ENCODE results near the gene PKP3. TPM values are rescaled to one million over a fixed set of nuclear protein-coding genes. Genes with fewer than 3 reads are reported as not detected.

PKP3 gene
- total RNA-seq, 2 experiments from 2014 or later: 0.60 TPM; not detected in 1

DNA sequence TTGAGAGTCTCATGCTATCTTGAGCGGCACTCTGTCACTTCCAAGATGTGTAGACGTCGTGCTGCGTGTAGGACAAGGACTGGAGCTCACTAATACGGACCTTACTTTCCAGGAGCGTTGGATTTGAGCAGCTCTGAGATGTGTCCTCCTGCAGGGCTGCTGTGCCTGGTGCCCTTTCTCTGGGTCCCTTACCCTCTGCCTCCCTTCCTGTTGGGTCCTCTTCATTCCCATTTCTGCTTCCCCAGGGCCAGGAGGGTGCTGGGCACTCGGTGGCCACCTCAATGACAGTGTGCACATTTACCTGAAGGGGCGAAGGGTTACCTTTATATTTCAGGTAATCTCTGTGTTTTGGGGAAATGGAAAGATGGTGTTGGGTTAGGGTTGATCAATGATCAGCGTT, 60.0 kb downstream of the PKP3 start:
- Histone ChIP-seq H3K27me3 (ENCODE audit: control insufficient read depth in 1 of 2, insufficient read depth in 2 of 2, low read length in 2 of 2) (no peaks in the 10 kb centered on the region), H3K4me3 (ENCODE audit: low read length) (no peak overlapping the region), H3K27ac (ENCODE audit: low read depth in 1 of 2, low read length in 2 of 2) (no peak overlapping the region), H3K4me1 (ENCODE audit: insufficient read depth, low read length) (peaks cover 52% of the 10 kb centered on the region), H3K36me3 (ENCODE audit: insufficient read depth, low read length) (peaks cover 20% of the 10 kb centered on the region), H3K9me3 (ENCODE audit: control insufficient read depth in 1 of 2, insufficient read depth in 1 of 2, low read length in 2 of 2) (no peaks in the 10 kb centered on the region)
- Mint-ChIP-seq H3K36me3 (ENCODE audit: low read depth) (peaks cover 33% of the 10 kb centered on the region), H3K27ac (peak overlapping the region; percentile 67), H3K27me3 (no peaks in the 10 kb centered on the region), H3K9me3 (no peaks in the 10 kb centered on the region), H3K4me1 (ENCODE audit: low read depth) (peaks cover 39% of the 10 kb centered on the region), H3K4me3 (no peak overlapping the region)
- DNase-seq: no peak
- no peak for ATAC-seq (ENCODE audit: poor library complexity)
- intact Hi-C loops (cut with DNase I, micrococcal nuclease): loop anchor here in 1 of 2 experiments (5.0 to 10.0 kb wide), 3 partner anchors 51 to 247 kb away; partner anchors contain the start of genes BET1L, RIC8A and RNH1
- ChIA-PET CTCF (no interaction called here), POLR2A (no interaction called here)
- TF ChIP-seq, protein P1, sequence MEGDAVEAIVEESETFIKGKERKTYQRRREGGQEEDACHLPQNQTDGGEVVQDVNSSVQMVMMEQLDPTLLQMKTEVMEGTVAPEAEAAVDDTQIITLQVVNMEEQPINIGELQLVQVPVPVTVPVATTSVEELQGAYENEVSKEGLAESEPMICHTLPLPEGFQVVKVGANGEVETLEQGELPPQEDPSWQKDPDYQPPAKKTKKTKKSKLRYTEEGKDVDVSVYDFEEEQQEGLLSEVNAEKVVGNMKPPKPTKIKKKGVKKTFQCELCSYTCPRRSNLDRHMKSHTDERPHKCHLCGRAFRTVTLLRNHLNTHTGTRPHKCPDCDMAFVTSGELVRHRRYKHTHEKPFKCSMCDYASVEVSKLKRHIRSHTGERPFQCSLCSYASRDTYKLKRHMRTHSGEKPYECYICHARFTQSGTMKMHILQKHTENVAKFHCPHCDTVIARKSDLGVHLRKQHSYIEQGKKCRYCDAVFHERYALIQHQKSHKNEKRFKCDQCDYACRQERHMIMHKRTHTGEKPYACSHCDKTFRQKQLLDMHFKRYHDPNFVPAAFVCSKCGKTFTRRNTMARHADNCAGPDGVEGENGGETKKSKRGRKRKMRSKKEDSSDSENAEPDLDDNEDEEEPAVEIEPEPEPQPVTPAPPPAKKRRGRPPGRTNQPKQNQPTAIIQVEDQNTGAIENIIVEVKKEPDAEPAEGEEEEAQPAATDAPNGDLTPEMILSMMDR (IDR thresholded peaks at IDR 0.05): no peak

Other genes with a start within 250 kb of the PKP3 start
- gene SCGB1C1, start 201.1 kb upstream of the PKP3 start, total RNA-seq: not detected
- 10 to 100 TPM; 69.5 to 72.7 TPM for gene BET1L, start 186.8 kb upstream of the PKP3 start, total RNA-seq
- gene RIC8A, start 186.5 kb upstream of the PKP3 start, total RNA-seq: 100 to 1,000 TPM in 1 of 2 experiments, 10 to 100 TPM in 1; 99.6 to 104 TPM
- gene SIRT3, start 157.9 kb upstream of the PKP3 start, total RNA-seq: 10 to 100 TPM; 16.4 to 18.0 TPM
- gene PSMD13, start 157.2 kb upstream of the PKP3 start, total RNA-seq: 10 to 100 TPM; 56.9 to 57.8 TPM
- gene NLRP6, start 115.8 kb upstream of the PKP3 start, total RNA-seq: 10 to 100 TPM; 14.4 to 14.7 TPM
- 100 to 1,000 TPM; 670 to 671 TPM for gene PGGHG, start 105.1 kb upstream of the PKP3 start, total RNA-seq
- not detected for gene IFITM5, start 94.7 kb upstream of the PKP3 start, total RNA-seq
- gene IFITM2, start 86.4 kb upstream of the PKP3 start, total RNA-seq: 100 to 1,000 TPM; 364 to 383 TPM
- gene IFITM1, start 80.2 kb upstream of the PKP3 start, total RNA-seq: 100 to 1,000 TPM; 286 to 306 TPM
- 10 to 100 TPM; 15.9 to 20.1 TPM for gene IFITM3, start 73.3 kb upstream of the PKP3 start, total RNA-seq
- gene B4GALNT4, start 24.7 kb upstream of the PKP3 start, total RNA-seq: 1 to 10 TPM; 4.2 to 6.0 TPM
- 100 to 1,000 TPM; 358 to 392 TPM for gene SIGIRR, start 20.8 kb downstream of the PKP3 start, total RNA-seq
- gene ANO9, start 47.8 kb downstream of the PKP3 start, total RNA-seq: 100 to 1,000 TPM; 109 to 114 TPM
- 10 to 100 TPM; 15.2 to 18.4 TPM for gene PTDSS2, start 56.1 kb downstream of the PKP3 start, total RNA-seq
- 100 to 1,000 TPM; 131 to 132 TPM for gene RNH1, start 113.0 kb downstream of the PKP3 start, total RNA-seq
- gene HRAS, start 141.4 kb downstream of the PKP3 start, total RNA-seq: 10 to 100 TPM; 23.7 to 23.9 TPM
- gene LRRC56, start 143.3 kb downstream of the PKP3 start, total RNA-seq: 1 to 10 TPM; 2.4 TPM
- 10 to 100 TPM in 1 of 2 experiments, 1 to 10 TPM in 1; 8.2 to 10.3 TPM for gene LMNTD2, start 166.5 kb downstream of the PKP3 start, total RNA-seq
- gene RASSF7, start 166.8 kb downstream of the PKP3 start, total RNA-seq: 10 to 100 TPM; 14.1 to 15.7 TPM
- 10 to 100 TPM; 37.1 to 37.6 TPM for gene PHRF1, start 182.3 kb downstream of the PKP3 start, total RNA-seq
- 10 to 100 TPM; 36.5 to 37.7 TPM for gene IRF7, start 221.7 kb downstream of the PKP3 start, total RNA-seq
- not detected for gene CDHR5, start 230.7 kb downstream of the PKP3 start, total RNA-seq
- not detected for gene SCT, start 233.0 kb downstream of the PKP3 start, total RNA-seq
- under 1 TPM; 0.70 to 0.82 TPM for gene DRD4, start 243.1 kb downstream of the PKP3 start, total RNA-seq

Measured in CD4-positive, alpha-beta T cell (primary cell).